GM21423 (cell line): ENCODE data around the gene IPO5.

ENCODE experiments used
- ATAC-seq: cut with Tn5 transposase; IDR thresholded peaks from one replicate; pipeline ENCODE4 v1.9.1; 2021; ENCODE audit warnings: mild to moderate bottlenecking, moderate library complexity; ENCODE audit not compliant: unreplicated experiment

The IPO5 gene

DNA sequence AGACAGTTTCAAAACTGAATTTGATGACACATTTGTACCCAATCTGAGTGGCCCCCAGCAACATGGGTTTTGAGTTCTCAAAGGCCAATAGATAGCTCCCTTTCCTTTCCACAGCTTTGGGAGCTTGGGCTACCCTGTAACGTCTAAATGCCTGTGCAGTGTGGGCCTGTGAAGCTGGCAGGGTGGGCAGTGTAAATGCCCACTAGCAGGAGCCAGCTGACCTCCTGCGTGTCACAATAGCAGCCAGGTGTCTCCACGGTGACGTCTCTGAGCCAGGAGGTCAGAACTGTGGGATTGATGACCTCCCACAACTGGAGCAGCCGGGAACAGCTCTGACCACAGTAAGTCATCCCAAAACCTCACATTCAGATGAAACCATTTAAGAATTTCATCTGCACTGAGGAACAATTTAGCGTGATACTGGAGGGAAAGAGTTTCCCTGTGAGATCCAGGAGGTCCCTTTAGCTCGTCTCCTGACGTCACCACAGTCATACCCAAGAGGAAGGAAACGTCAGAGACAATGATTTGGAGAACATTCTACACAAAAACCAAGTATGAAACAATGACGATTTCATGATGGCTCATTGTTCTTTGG, at the start of gene IPO5:
Gene IPO5, plus strand, starts transcription at position 300 of the 595 bp plus-strand sequence. CDS start 23,022 bp downstream, outside the sequence.
- no peak for ATAC-seq

- ATAC-seq: no peak
These were observed 49.4 kb upstream of the IPO5 start for GRCh38 chr13:97904059-97904458.

DNA sequence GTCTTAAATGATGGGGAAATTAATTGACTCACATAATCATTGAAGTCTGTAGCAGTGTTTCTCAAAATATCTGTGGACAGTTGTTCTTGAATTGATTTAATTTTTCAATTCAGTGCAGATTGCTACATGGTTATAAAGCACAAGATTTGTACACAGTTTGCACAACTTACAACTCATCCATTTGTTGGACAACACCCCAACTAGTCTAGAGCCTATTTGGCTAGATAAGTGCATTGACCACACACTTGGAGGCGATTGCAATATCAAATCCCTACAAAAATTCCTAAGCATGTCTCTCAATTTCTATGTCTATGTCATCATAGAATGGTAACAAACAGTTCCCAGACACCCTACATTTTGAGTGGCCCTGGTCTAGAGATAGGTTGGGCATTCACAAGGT, 48.0 kb upstream of the IPO5 start:
- ATAC-seq: no peak

GRCh38 chr13:97911311-97912138, 42.0 kb upstream of the IPO5 start:
- ATAC-seq: peak; percentile 68

DNA sequence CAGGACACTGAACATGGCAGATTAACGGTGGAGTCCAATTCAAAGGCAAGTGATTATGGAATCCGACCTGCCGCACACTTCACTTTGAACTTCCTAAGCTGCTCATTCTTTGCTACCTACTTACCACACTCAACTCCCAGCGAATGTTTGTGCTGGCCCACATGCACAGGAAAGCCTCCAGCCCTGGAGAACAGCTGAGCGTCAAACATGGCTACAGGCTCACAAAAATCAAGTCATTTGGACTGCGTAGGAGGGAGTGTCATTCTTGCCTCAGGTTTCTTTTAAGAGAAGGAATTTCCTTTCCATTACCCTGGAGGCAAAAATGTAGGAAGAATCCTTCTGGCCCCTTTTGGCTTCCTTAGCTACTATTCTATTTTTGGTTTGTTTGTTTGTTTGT, 41.3 kb upstream of the IPO5 start:
- ATAC-seq: no peak

GRCh38 chr13:97913206-97913605, 40.3 kb upstream of the IPO5 start:
- ATAC-seq: no peak

GRCh38 chr13:97914540-97914939, 38.9 kb upstream of the IPO5 start:
- no peak for ATAC-seq

DNA sequence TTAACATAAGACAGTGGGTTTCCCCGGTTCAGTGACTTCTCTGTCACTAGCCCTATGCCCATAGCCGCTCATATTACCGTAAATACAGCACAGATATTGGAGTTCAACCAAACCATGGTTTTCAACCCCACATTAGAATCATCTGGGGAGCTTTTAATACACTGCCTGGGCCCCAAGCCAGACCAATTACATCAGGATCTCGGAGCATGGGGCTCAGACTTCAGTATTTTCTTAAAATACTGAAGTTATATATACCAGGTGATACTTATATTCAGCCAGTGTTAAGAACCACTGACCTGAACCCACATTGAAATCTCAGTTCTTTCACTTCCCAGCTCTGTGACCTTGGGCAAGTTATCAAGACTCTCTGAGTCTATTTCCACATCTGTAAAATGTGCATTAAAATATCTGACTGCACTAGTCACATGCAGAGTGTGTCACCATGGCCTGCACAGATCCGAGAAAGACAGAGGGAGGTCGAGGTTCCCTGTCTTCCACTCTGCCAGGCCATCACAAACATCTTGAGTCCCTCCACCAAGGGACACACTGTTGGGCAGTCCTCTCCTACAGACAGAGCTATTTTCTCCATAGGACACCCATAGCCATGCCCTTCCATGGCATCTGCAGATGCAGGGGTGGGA, 32.2 kb upstream of the IPO5 start:
- ATAC-seq: no peak

GRCh38 chr13:97928301-97928700, 25.2 kb upstream of the IPO5 start:
- ATAC-seq: no peak

GRCh38 chr13:97932036-97932435, 21.4 kb upstream of the IPO5 start:
- no peak for ATAC-seq

GRCh38 chr13:97932647-97933046, 20.8 kb upstream of the IPO5 start:
- no peak for ATAC-seq

- no peak for ATAC-seq
These were observed 19.7 kb upstream of the IPO5 start for GRCh38 chr13:97933776-97934175.

GRCh38 chr13:97934590-97934989, 18.9 kb upstream of the IPO5 start:
- no peak for ATAC-seq

- no peak for ATAC-seq
These were observed 18.4 kb upstream of the IPO5 start for GRCh38 chr13:97935071-97935470.

DNA sequence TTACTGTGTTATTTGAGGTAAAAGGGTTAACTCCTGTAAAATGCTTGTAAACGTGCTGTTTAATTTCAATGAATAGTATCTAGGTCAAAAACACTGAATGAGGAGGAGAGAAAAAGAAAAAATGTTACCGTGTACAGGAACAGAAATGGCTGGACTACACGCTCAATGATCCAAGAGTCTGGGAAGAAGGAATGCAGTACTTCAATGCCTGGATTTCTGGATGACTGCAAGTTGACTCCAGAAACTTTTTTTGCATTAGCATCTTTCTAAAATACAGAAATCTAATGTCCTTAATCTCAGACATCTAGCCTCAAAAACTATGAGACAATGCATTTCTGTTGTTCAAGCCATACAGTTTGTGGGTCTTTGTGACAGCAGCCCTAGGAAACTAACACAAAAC, 17.4 kb upstream of the IPO5 start:
- no peak for ATAC-seq

GRCh38 chr13:97938706-97939475, 14.6 kb upstream of the IPO5 start:
- no peak for ATAC-seq

DNA sequence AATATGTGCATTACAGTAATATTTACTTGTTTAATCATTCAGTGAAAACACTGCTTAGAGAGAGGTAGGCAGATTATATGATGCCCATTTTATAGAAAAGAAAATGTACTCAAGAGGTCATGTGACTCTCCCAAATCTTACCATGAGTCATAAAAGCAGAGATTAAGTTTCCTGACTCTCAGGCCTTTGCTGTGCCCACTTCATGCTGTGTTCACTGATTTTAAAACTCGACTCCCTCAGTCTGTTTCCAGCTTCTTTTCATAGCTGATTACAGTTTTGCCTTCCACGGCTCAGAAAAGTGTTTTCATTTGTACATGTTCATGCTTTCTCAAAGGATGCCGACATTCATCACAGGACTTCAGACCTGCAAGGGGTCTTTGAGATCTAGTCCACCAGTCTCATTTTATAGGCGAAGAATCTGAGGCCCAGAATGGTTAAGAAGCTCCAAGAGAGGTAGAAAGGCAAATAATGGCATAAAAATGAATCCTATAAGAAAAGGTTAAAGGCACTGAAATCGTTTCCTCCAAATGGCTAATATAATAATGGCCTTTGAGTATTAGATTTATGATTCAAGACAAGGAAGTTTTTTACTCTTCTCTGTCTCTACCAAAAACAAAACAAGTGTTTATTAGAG, 9.0 kb upstream of the IPO5 start:
- no peak for ATAC-seq

GRCh38 chr13:97945342-97945741, 8.1 kb upstream of the IPO5 start:
- no peak for ATAC-seq

GRCh38 chr13:97945792-97946419, 7.6 kb upstream of the IPO5 start:
- ATAC-seq: no peak

DNA sequence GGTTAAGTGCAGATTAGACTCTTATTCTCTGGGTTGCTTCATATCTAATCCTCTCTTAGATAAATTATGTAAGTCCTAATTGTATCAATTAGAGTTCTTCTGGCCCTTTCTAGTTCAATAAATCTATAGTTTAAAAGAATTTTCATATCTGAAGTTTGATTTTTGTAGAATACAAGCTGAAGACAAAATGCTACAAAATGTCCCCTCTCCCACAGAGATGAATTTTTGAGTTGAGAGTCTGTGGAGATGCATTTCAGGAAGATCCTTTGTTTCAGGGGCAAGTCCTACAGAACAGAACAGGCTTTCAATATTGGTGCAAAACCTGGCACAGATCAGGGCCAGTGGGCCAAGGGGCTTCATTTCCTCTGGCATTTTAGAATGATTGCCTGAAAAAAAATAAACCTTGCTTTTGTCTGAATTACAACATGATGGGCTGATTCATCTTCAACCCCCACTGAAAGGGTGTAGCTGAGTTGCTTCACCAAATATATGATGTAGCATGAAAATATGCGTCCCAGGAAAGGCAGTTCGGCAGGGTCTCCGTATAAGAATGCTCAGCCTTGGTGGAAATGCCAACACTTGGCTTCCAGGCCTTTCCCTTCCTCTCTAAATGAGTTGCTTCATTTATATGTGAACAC, 6.4 kb upstream of the IPO5 start:
- ATAC-seq: no peak
